HepG2 (cell line): ENCODE results near the gene OPA3. TPM values are rescaled to one million over a fixed set of nuclear protein-coding genes. Genes with fewer than 3 reads are reported as not detected.

Experiments used
- AKNA ChIP-seq: sonication (generic); formaldehyde crosslinking; IDR thresholded peaks from 2 replicates; pipeline ENCODE4 v1.4.0; 2020; ENCODE audit warnings: missing genetic modification reagents, borderline replicate concordance
- EHMT2 ChIP-seq: fragments of 200-600 bp; sonication (generic); IDR thresholded peaks from 2 replicates; pipeline ENCODE4 v1.7.0; 2017; ENCODE audit warnings: antibody characterized with exemption, low read depth, low read length, borderline replicate concordance
- HNRNPLL ChIP-seq: fragments of 200-400 bp; formaldehyde crosslinking; IDR thresholded peaks from 2 replicates; pipeline ENCODE4 v1.6.1; 2017; ENCODE audit warnings: mild to moderate bottlenecking, low read depth, low read length; ENCODE audit not compliant: poor library complexity, severe bottlenecking
- KDM1A ChIP-seq: IDR thresholded peaks from 2 replicates; pipeline ENCODE4 v1.6.1; 2016; ENCODE audit warnings: missing compliant biosample characterization
- KDM5A ChIP-seq: fragments of 200-600 bp; sonication (generic); IDR thresholded peaks from 2 replicates; pipeline ENCODE4 v1.7.0; 2018; ENCODE audit warnings: antibody characterized with exemption, mild to moderate bottlenecking, low read length, borderline replicate concordance
- NFYC ChIP-seq: IDR thresholded peaks from 2 replicates; pipeline ENCODE4 v1.6.1; 2016; ENCODE audit warnings: missing genetic modification reagents, missing compliant biosample characterization
- SMARCC2 ChIP-seq: fragments of 450-650 bp; IDR thresholded peaks from 2 replicates; pipeline ENCODE4 v1.6.1; 2017; ENCODE audit warnings: antibody characterized with exemption, mild to moderate bottlenecking
- TARDBP ChIP-seq: sonication (generic); formaldehyde crosslinking; IDR thresholded peaks from 2 replicates; pipeline ENCODE4 v1.8.0; 2022; ENCODE audit warnings: mild to moderate bottlenecking, missing genetic modification reagents
- ZBTB14 ChIP-seq: sonication (generic); formaldehyde crosslinking; IDR thresholded peaks from 2 replicates; pipeline ENCODE4 v1.4.0; 2020; ENCODE audit warnings: missing genetic modification reagents
- ZNF136 ChIP-seq: sonication (generic); formaldehyde crosslinking; IDR thresholded peaks from 2 replicates; pipeline ENCODE4 v1.8.1; 2022; ENCODE audit warnings: low read depth, mild to moderate bottlenecking, moderate library complexity, missing genetic modification reagents
- ZNF343 ChIP-seq: sonication (generic); formaldehyde crosslinking; IDR thresholded peaks from 2 replicates; pipeline ENCODE4 v1.4.0; 2020; ENCODE audit warnings: mild to moderate bottlenecking, missing genetic modification reagents
- ZNF607 ChIP-seq: sonication (generic); formaldehyde crosslinking; IDR thresholded peaks from 2 replicates; pipeline ENCODE4 v1.5.1; 2020; ENCODE audit warnings: missing genetic modification reagents, mild to moderate bottlenecking, borderline replicate concordance
- ZSCAN22 ChIP-seq: sonication (generic); formaldehyde crosslinking; IDR thresholded peaks from 2 replicates; pipeline ENCODE4 v1.4.0; 2020; ENCODE audit warnings: mild to moderate bottlenecking, missing genetic modification reagents
- polyA plus RNA-seq, 8 experiments: library from polyadenylated mRNA; depleted of rRNA in 3 of 8; stranded (reverse) in 7 of 8; unstranded in 1 of 8; fragments of >200 nt; fragmentation: Illumina TruSeq in 4 of 8; extraction: Trizol in 4 of 8; gene quantifications; 2 replicates each; pipeline versions ENCODE4 v1.2.1 to v1.2.3, GENCODE V29; 2011 to 2016; ENCODE audit warnings: low read depth in 4 of 8, missing spikeins in 1 of 8, mixed read lengths in 1 of 8; ENCODE audit not compliant: insufficient read depth in 1 of 8
- total RNA-seq, 5 experiments: library from RNA; depleted of rRNA; stranded (reverse); fragments of >200 nt; fragmentation: Illumina TruSeq; extraction: Trizol; gene quantifications; 2 replicates each; pipeline ENCODE4 v1.2.3, GENCODE V29; 2016; ENCODE audit warnings: low read depth in 1 of 5
- TF ChIP-seq, protein P1 (sequence below): sonication (generic); formaldehyde crosslinking; IDR thresholded peaks from 2 replicates; pipeline ENCODE4 v1.4.0; 2020; ENCODE audit warnings: missing genetic modification reagents, mild to moderate bottlenecking, borderline replicate concordance
- TF ChIP-seq, protein P2 (sequence below): sonication (generic); formaldehyde crosslinking; conservative IDR thresholded peaks from 2 replicates; pipeline ENCODE4 v1.5.0; 2020; ENCODE audit warnings: missing genetic modification reagents

The OPA3 gene
- total and polyA plus RNA-seq, 2 of the 13 experiments (the other 11 are each of a cell fraction or from before 2014, with no cell fraction given) = 8.3 to 17.7 TPM

GRCh38 chr19:45514376-45515051, 70.1 kb downstream of the OPA3 start (continued):
- TF ChIP-seq, protein P1, sequence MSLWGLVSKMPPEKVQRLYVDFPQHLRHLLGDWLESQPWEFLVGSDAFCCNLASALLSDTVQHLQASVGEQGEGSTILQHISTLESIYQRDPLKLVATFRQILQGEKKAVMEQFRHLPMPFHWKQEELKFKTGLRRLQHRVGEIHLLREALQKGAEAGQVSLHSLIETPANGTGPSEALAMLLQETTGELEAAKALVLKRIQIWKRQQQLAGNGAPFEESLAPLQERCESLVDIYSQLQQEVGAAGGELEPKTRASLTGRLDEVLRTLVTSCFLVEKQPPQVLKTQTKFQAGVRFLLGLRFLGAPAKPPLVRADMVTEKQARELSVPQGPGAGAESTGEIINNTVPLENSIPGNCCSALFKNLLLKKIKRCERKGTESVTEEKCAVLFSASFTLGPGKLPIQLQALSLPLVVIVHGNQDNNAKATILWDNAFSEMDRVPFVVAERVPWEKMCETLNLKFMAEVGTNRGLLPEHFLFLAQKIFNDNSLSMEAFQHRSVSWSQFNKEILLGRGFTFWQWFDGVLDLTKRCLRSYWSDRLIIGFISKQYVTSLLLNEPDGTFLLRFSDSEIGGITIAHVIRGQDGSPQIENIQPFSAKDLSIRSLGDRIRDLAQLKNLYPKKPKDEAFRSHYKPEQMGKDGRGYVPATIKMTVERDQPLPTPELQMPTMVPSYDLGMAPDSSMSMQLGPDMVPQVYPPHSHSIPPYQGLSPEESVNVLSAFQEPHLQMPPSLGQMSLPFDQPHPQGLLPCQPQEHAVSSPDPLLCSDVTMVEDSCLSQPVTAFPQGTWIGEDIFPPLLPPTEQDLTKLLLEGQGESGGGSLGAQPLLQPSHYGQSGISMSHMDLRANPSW (CRISPR knock-in tag) = no peak
- no peak for TF ChIP-seq ZSCAN22 (CRISPR knock-in tag)
- no peak for TF ChIP-seq ZBTB14
- TF ChIP-seq ZNF343 (CRISPR knock-in tag) = no peak
- no peak for TF ChIP-seq HNRNPLL
- no peak for TF ChIP-seq NFYC
- no peak for TF ChIP-seq KDM5A
- TF ChIP-seq TARDBP = peak; percentile 76
- peak; percentile 62; the same call in 1 of the 2 replicates for TF ChIP-seq KDM1A (CRISPR knock-in tag)
- TF ChIP-seq AKNA (CRISPR knock-in tag) = no peak
- no peak for TF ChIP-seq SMARCC2
- TF ChIP-seq ZNF607 (CRISPR knock-in tag) = no peak
- TF ChIP-seq ZNF136 = no peak
- no peak; the same call in 1 of the 2 replicates for TF ChIP-seq EHMT2
- TF ChIP-seq, protein P2, sequence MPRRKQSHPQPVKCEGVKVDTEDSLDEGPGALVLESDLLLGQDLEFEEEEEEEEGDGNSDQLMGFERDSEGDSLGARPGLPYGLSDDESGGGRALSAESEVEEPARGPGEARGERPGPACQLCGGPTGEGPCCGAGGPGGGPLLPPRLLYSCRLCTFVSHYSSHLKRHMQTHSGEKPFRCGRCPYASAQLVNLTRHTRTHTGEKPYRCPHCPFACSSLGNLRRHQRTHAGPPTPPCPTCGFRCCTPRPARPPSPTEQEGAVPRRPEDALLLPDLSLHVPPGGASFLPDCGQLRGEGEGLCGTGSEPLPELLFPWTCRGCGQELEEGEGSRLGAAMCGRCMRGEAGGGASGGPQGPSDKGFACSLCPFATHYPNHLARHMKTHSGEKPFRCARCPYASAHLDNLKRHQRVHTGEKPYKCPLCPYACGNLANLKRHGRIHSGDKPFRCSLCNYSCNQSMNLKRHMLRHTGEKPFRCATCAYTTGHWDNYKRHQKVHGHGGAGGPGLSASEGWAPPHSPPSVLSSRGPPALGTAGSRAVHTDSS (CRISPR knock-in tag) = no peak
